GM12873 (cell line): ENCODE results near the gene CRYBG2.

Source experiments
- CTCF ChIP-seq: IDR thresholded peaks from 2 replicates; pipeline ENCODE4 v1.5.1; 2012; ENCODE audit warnings: low read depth, mild to moderate bottlenecking, moderate library complexity, low read length, control low read depth; ENCODE audit not compliant: insufficient read depth; ENCODE audit errors: missing control alignments

CRYBG2 gene

GRCh38 chr1:26336477-26337205 is 17.3 kb downstream of the CRYBG2 start:
- no peak for TF ChIP-seq CTCF

GRCh38 chr1:26335774-26336476 is 18.0 kb downstream of the CRYBG2 start:
- TF ChIP-seq CTCF: no peak

GRCh38 chr1:26330276-26330675 is 23.7 kb downstream of the CRYBG2 start:
- no peak for TF ChIP-seq CTCF

GRCh38 chr1:26328597-26328996 is 25.3 kb downstream of the CRYBG2 start:
- TF ChIP-seq CTCF: no peak

GRCh38 chr1:26327956-26328362 is 26.0 kb downstream of the CRYBG2 start:
- no peak for TF ChIP-seq CTCF

- TF ChIP-seq CTCF: no peak
These were observed 29.4 kb downstream of the CRYBG2 start for GRCh38 chr1:26324550-26324949.

- no peak for TF ChIP-seq CTCF
These were observed 30.5 kb downstream of the CRYBG2 start for GRCh38 chr1:26323382-26323781.
